ENCODE results near the gene PDE8A. TPM values are rescaled to one million over a fixed set of nuclear protein-coding genes. Genes with fewer than 3 reads are reported as not detected.

PDE8A gene
- total and polyA plus RNA-seq, 4 donors: 11.2 to 47.5 (median 16.6) TPM

GRCh38 chr15:85116925-85117646, 135.4 kb downstream of the PDE8A start:
- Histone ChIP-seq H3K27me3 (ENCODE audit: control insufficient read depth in 4 of 4, insufficient read depth in 4 of 4, low read length in 3 of 4) (no peaks in the 10 kb centered on the region), H3K27ac (ENCODE audit: low read depth in 1 of 2, low read length in 2 of 2) (no peak overlapping the region), H3K36me3 (ENCODE audit: control insufficient read depth in 4 of 4, insufficient read depth in 3 of 4, low read depth in 1 of 4, low read length in 3 of 4) (peaks cover 1 to 69% (median 42%) of the 10 kb centered on the region in 4 donors), H3K4me1 (ENCODE audit: control insufficient read depth in 4 of 4, insufficient read depth in 4 of 4, low read length in 3 of 4) (no peaks in the 10 kb centered on the region), H3K9me3 (ENCODE audit: control insufficient read depth in 4 of 4, low read length in 3 of 4) (no peaks in the 10 kb centered on the region), H3K9ac (ENCODE audit: low read depth in 1 of 2, low read length in 2 of 2) (no peak overlapping the region), H3K4me3 (ENCODE audit: low read depth in 1 of 3, low read length in 3 of 3) (no peak overlapping the region)
- WGBS: 82% methylated on average over 5 of the region's 5 CpGs
- no peak for DNase-seq (ENCODE audit: low spot score)
- TF ChIP-seq GABPA (IDR thresholded peaks at IDR 0.05 in 1 of 2, conservative IDR thresholded peaks at IDR 0.05 in 1 of 2) (no peak), FOXA1 (IDR thresholded peaks at IDR 0.05) (no peak), ATF3 (IDR thresholded peaks at IDR 0.05) (no peak), MAX (IDR thresholded peaks at IDR 0.05) (no peak), HNF4A (conservative IDR thresholded peaks at IDR 0.05) (no peak), SP1 (IDR thresholded peaks at IDR 0.05) (no peak), RXRA (IDR thresholded peaks at IDR 0.05) (no peak), RAD21 (IDR thresholded peaks at IDR 0.05) (no peak), JUND (IDR thresholded peaks at IDR 0.05) (no peak), HNF4G (IDR thresholded peaks at IDR 0.05) (no peak), ZBTB33 (IDR thresholded peaks at IDR 0.05) (no peak), EGR1 (IDR thresholded peaks at IDR 0.05; ENCODE audit: low read depth in 2 of 2) (no peak), TAF1 (conservative IDR thresholded peaks at IDR 0.05) (no peak), FOXA2 (IDR thresholded peaks at IDR 0.05) (no peak)
- TF ChIP-seq, protein P1, sequence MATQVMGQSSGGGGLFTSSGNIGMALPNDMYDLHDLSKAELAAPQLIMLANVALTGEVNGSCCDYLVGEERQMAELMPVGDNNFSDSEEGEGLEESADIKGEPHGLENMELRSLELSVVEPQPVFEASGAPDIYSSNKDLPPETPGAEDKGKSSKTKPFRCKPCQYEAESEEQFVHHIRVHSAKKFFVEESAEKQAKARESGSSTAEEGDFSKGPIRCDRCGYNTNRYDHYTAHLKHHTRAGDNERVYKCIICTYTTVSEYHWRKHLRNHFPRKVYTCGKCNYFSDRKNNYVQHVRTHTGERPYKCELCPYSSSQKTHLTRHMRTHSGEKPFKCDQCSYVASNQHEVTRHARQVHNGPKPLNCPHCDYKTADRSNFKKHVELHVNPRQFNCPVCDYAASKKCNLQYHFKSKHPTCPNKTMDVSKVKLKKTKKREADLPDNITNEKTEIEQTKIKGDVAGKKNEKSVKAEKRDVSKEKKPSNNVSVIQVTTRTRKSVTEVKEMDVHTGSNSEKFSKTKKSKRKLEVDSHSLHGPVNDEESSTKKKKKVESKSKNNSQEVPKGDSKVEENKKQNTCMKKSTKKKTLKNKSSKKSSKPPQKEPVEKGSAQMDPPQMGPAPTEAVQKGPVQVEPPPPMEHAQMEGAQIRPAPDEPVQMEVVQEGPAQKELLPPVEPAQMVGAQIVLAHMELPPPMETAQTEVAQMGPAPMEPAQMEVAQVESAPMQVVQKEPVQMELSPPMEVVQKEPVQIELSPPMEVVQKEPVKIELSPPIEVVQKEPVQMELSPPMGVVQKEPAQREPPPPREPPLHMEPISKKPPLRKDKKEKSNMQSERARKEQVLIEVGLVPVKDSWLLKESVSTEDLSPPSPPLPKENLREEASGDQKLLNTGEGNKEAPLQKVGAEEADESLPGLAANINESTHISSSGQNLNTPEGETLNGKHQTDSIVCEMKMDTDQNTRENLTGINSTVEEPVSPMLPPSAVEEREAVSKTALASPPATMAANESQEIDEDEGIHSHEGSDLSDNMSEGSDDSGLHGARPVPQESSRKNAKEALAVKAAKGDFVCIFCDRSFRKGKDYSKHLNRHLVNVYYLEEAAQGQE (IDR thresholded peaks at IDR 0.05): no peak

GRCh38 chr15:85118173-85118572, 136.5 kb downstream of the PDE8A start:
- 98% methylated on average over 4 of the region's 4 CpGs for WGBS
- peaks cover 1 to 67% (median 43%) of the 10 kb centered on the region in 4 donors for H3K36me3 ChIP-seq (ENCODE audit: control insufficient read depth in 4 of 4, insufficient read depth in 3 of 4, low read depth in 1 of 4, low read length in 3 of 4)
- TF ChIP-seq JUND (IDR thresholded peaks at IDR 0.05) (no peak), CTCF (IDR thresholded peaks at IDR 0.05; ENCODE audit: low read depth, low read length, missing input control) (no peak), FOXA1 (IDR thresholded peaks at IDR 0.05) (no peak), MAX (IDR thresholded peaks at IDR 0.05) (no peak), HNF4A (conservative IDR thresholded peaks at IDR 0.05) (no peak), EGR1 (IDR thresholded peaks at IDR 0.05; ENCODE audit: low read depth in 2 of 2) (no peak), ZBTB33 (IDR thresholded peaks at IDR 0.05) (no peak), RXRA (IDR thresholded peaks at IDR 0.05) (no peak), YY1 (IDR thresholded peaks at IDR 0.05) (no peak)
- TF ChIP-seq, protein P1 (IDR thresholded peaks at IDR 0.05): no peak

More at GRCh38 chr15:85118173-85118572, 136.5 kb downstream of the PDE8A start:
- H3K4me3 ChIP-seq (ENCODE audit: low read depth in 1 of 3, low read length in 3 of 3): no peak overlapping the region
- DNase-seq (ENCODE audit: low spot score): no peak
- H3K9me3 ChIP-seq (ENCODE audit: control insufficient read depth in 4 of 4, low read length in 3 of 4): no peaks in the 10 kb centered on the region
- no peaks in the 10 kb centered on the region for H3K27me3 ChIP-seq (ENCODE audit: control insufficient read depth in 4 of 4, insufficient read depth in 4 of 4, low read length in 3 of 4)
- H3K4me1 ChIP-seq (ENCODE audit: control insufficient read depth in 4 of 4, insufficient read depth in 4 of 4, low read length in 3 of 4): no peaks in the 10 kb centered on the region
- H3K9ac ChIP-seq (ENCODE audit: low read depth in 1 of 2, low read length in 2 of 2): no peak overlapping the region
- H3K27ac ChIP-seq (ENCODE audit: low read depth in 1 of 2, low read length in 2 of 2): no peak overlapping the region
